Breast epithelium (tissue), 4 donors: ENCODE results near the gene LRCH4. TPM values are rescaled to one million over a fixed set of nuclear protein-coding genes. Genes with fewer than 3 reads are reported as not detected.
"Not testable (repeated sequence)": the region's sequence is repeated elsewhere in the genome, so short reads cannot be mapped to it uniquely, and the experiment has no call there.

Experiments
- DNase-seq, 2 donors: peaks; one replicate each; pipeline ENCODE4 v3.0.0-alpha.2; 2019; ENCODE audit warnings: low spot score in 2 of 2
- H3K27ac ChIP-seq, 2 donors: fragments of 200-600 bp; sonication (generic) in 1 of 2; one replicate each; pipeline ENCODE4 v1.5.1; 2016 to 2019; ENCODE audit warnings: mild to moderate bottlenecking in 1 of 2
- H3K27me3 ChIP-seq, 2 donors: fragments of 200-600 bp; sonication (generic) in 1 of 2; one replicate each; pipeline versions ENCODE4 v1.5.1 to v1.6.0; 2017 to 2019; ENCODE audit warnings: control low read depth in 1 of 2, mild to moderate bottlenecking in 1 of 2
- H3K36me3 ChIP-seq: fragments of 200-600 bp; one replicate; pipeline ENCODE4 v1.5.1; 2019
- H3K4me1 ChIP-seq, 2 donors: fragments of 200-600 bp; sonication (generic); one replicate each; pipeline ENCODE4 v1.5.1; 2016 to 2019; ENCODE audit warnings: control low read depth in 1 of 2
- H3K4me3 ChIP-seq, 3 donors: fragments of 200-600 bp; sonication (generic); 1 replicate in 2 of 3; 2 replicates in 1 of 3; pipeline ENCODE4 v1.5.1; 2016 to 2019; ENCODE audit warnings: mild to moderate bottlenecking in 3 of 3, moderate library complexity in 2 of 3
- H3K9me3 ChIP-seq, 2 donors: fragments of 200-600 bp; sonication (generic) in 1 of 2; one replicate each; pipeline ENCODE4 v1.5.1; 2016 to 2019; ENCODE audit warnings: control low read depth in 1 of 2
- POLR2A ChIP-seq: fragments of 450-650 bp; IDR thresholded peaks from one replicate; pipeline ENCODE4 v1.6.1; 2016; ENCODE audit warnings: antibody characterized with exemption, mild to moderate bottlenecking, moderate library complexity
- POLR2AphosphoS5 ChIP-seq, 3 donors: sonication (generic); formaldehyde crosslinking; IDR thresholded peaks; one replicate each; pipeline ENCODE4 v1.6.1; 2017; ENCODE audit warnings: antibody characterized with exemption in 3 of 3
- intact Hi-C: fragments of 100-400 bp; cut with DNase I; formaldehyde crosslinking; loops from one replicate; pipeline ENCODE4 v1.15.1; 2023; ENCODE audit warnings: low total_unique reads
- total RNA-seq, 3 donors: library from RNA; depleted of rRNA; stranded (reverse); fragments of >200 nt; gene quantifications; one replicate each; pipeline ENCODE4 v1.1.0, GENCODE V29; 2016
- TF ChIP-seq, protein P1 (sequence below), 3 donors: fragments of 450-650 bp; IDR thresholded peaks; one replicate each; pipeline ENCODE4 v1.5.1; 2016 to 2017; ENCODE audit warnings: antibody characterized with exemption in 3 of 3, mild to moderate bottlenecking in 3 of 3, moderate library complexity in 3 of 3

Gene LRCH4
- total RNA-seq, 3 donors from 2014 or later = 49.6 to 89.1 (median 88.1) TPM

DNA sequence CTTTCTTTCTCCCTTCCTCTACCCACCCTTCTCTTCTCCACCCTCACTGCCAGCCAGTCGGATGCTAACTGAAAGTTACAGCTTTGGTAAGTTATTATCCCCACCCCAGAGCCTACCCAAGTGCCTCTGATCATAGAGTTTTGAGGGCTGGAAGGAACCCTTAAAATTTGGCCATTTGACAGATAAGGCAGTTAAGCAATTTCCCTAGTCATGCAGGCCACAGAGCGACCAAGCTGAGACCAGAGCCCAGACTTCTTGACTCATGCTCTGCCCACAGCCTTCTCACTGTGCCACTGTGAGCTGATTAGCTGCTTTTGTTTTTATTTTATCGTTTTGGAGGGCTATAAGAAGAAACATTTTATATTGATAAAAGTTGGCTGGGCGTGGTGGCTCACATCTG is 29.4 kb downstream of the LRCH4 start:
- Histone ChIP-seq H3K27ac (no peak overlapping the region), H3K9me3 (no peaks in the 10 kb centered on the region), H3K36me3 (no peaks in the 10 kb centered on the region), H3K4me3 (no peak overlapping the region), H3K4me1 (no peaks in the 10 kb centered on the region), H3K27me3 (no peaks in the 10 kb centered on the region)
- DNase-seq = no peak
- intact Hi-C loops = no loop called here
- TF ChIP-seq POLR2A (no peak), POLR2AphosphoS5 (IDR thresholded peaks at IDR 0.05) (no peak)
- TF ChIP-seq, protein P1, sequence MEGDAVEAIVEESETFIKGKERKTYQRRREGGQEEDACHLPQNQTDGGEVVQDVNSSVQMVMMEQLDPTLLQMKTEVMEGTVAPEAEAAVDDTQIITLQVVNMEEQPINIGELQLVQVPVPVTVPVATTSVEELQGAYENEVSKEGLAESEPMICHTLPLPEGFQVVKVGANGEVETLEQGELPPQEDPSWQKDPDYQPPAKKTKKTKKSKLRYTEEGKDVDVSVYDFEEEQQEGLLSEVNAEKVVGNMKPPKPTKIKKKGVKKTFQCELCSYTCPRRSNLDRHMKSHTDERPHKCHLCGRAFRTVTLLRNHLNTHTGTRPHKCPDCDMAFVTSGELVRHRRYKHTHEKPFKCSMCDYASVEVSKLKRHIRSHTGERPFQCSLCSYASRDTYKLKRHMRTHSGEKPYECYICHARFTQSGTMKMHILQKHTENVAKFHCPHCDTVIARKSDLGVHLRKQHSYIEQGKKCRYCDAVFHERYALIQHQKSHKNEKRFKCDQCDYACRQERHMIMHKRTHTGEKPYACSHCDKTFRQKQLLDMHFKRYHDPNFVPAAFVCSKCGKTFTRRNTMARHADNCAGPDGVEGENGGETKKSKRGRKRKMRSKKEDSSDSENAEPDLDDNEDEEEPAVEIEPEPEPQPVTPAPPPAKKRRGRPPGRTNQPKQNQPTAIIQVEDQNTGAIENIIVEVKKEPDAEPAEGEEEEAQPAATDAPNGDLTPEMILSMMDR (IDR thresholded peaks at IDR 0.05) = no peak

DNA sequence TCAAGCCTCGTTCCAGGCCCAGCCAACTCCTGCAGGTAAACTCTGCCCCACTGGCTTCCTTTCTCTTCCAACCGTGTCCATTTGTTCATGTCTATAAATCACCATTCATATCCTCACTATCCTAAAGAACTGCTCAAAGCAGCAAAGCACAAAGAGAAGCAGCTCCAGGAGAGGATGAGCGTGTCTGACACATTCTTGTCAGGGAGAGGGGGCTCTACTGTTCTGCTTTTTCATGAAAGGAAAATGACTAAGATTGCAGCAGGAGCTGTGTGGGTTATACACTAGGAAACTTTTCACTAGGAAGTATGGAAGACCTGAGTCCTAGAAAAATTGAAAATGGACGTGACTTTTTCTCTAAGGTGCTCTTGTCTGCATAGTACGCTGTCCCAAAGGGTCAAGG is 30.2 kb downstream of the LRCH4 start:
- Histone ChIP-seq H3K27ac (no peak overlapping the region), H3K27me3 (no peaks in the 10 kb centered on the region), H3K9me3 (no peaks in the 10 kb centered on the region), H3K36me3 (no peaks in the 10 kb centered on the region), H3K4me1 (no peaks in the 10 kb centered on the region), H3K4me3 (no peak overlapping the region)
- TF ChIP-seq POLR2AphosphoS5 (IDR thresholded peaks at IDR 0.05) (no peak), POLR2A (no peak)
- TF ChIP-seq, protein P1 (IDR thresholded peaks at IDR 0.05) = no peak
- intact Hi-C loops = no loop called here
- no peak for DNase-seq

DNA sequence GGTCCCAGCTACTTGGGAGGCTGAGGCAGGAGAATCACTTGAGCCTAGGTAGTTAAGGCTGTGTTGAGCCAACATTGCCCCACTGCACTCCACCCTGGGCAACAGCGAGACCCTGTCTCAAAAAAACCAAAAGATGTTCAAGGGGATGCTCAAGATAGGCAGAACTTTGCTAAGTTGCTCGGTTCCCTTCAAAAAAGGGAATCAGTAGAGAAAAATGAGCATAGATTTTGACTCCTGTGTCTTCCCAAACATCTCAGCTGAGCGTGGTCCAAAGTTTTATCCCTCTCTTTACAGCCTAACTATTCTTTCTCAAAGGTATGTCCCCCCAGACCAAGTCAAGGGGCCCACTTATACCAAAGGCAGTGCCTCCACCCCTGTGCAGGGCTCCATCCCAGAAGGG is 32.9 kb downstream of the LRCH4 start:
- intact Hi-C loops = loop anchor here (5.0 kb wide), 1 partner anchor 671 kb away; no protein-coding TSS in a partner anchor
- no peaks in the 10 kb centered on the region for H3K36me3 ChIP-seq
- H3K4me3 ChIP-seq = no peak overlapping the region
- H3K9me3 ChIP-seq = no peaks in the 10 kb centered on the region
- no peak for DNase-seq
- no peak overlapping the region for H3K27ac ChIP-seq
- H3K4me1 ChIP-seq = peaks cover 0 to 4% of the 10 kb centered on the region in 2 donors
- no peak for TF ChIP-seq POLR2AphosphoS5 (IDR thresholded peaks at IDR 0.05)
- TF ChIP-seq, protein P1 (IDR thresholded peaks at IDR 0.05) = no peak
- TF ChIP-seq POLR2A = no peak
- no peaks in the 10 kb centered on the region for H3K27me3 ChIP-seq

DNA sequence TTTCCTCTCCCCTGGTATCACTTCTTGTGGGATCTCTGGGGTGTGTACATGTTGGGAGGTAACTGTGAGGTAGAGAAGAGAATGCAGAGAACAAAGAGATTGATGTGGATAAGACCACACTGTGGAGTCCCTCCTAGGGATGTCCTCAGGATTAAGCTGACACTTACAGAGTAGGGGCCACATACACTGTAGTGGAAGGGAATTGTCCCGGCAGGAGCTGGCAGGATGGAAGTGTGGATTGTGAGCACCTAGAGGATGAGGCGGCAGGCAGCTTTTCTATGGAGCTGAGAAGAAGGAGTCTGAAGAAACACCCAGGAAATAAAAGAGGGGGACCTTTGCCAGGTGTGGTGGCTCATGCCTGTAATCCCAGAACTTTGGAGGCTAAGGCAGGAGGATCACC is 33.4 kb downstream of the LRCH4 start:
- intact Hi-C loops = loop anchor here (5.0 kb wide), 1 partner anchor 670 kb away; no protein-coding TSS in a partner anchor
- DNase-seq = no peak
- peaks cover 0 to 9% of the 10 kb centered on the region in 2 donors for H3K4me1 ChIP-seq
- H3K27me3 ChIP-seq = no peaks in the 10 kb centered on the region
- H3K27ac ChIP-seq = no peak overlapping the region
- no peaks in the 10 kb centered on the region for H3K9me3 ChIP-seq
- no peak for TF ChIP-seq POLR2A
- TF ChIP-seq POLR2AphosphoS5 (IDR thresholded peaks at IDR 0.05) = no peak
- TF ChIP-seq, protein P1 (IDR thresholded peaks at IDR 0.05) = no peak
- H3K4me3 ChIP-seq = no peak overlapping the region
- H3K36me3 ChIP-seq = no peaks in the 10 kb centered on the region

DNA sequence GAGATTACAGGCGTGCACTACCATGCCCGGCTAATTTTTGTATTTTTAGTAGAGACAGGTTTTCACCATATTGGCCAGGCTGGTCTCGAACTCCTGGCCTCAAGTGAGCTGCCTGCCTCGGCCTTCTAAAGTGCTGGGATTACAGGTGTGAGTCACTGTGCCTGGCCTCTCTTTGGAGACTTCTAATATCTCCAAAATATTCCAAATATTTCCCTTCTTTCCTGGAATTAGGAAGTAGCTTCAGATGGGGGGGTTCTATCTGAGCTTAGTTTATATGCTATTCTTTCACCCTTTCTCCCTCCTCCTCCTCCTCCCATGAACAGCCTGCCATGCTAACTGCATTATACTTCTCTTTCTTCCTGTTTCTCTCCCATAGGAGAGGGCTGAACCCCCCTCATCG is 37.5 kb downstream of the LRCH4 start:
- intact Hi-C loops, H3K27me3 ChIP-seq, H3K36me3 ChIP-seq, H3K4me3 ChIP-seq, DNase-seq, H3K9me3 ChIP-seq: not testable (repeated sequence)
- Histone ChIP-seq H3K4me1 (peaks cover 18 to 45% of the 10 kb centered on the region in 2 donors), H3K27ac (peak overlapping the region; percentile 91 to 95)

DNA sequence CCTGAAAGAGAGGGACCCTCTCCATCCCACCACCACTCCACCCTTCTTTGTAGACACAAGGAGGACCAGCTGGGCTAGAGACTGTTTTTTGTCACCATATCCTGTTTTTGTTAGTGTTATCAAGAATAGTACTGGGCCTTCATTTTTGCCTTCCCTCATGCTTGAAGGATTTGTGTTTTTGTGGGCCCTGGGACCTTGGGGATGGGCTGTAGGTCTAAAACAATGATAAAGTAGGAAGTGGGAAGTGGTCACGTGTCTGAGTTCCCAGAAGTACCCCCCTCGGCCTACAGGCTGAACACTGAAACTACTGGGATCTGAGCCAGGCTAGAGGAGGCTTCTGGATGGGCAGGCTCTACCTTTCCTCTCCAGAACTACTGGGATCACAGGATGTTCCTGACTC is 38.1 kb downstream of the LRCH4 start:
- TF ChIP-seq, protein P1 (IDR thresholded peaks at IDR 0.05) = peak in 1 of 3 donors; percentile 8
- no peak for TF ChIP-seq POLR2AphosphoS5 (IDR thresholded peaks at IDR 0.05)

More for the DNA sequence above, 38.1 kb downstream of the LRCH4 start:
- intact Hi-C loops = no loop called here
- Histone ChIP-seq H3K9me3 (no peaks in the 10 kb centered on the region), H3K27me3 (no peaks in the 10 kb centered on the region), H3K4me3 (no peak overlapping the region), H3K36me3 (no peaks in the 10 kb centered on the region), H3K27ac (peak overlapping the region; percentile 91 to 95), H3K4me1 (peaks cover 18 to 45% of the 10 kb centered on the region in 2 donors)
- no peak for DNase-seq
